PC-3 (cell line): Measurements from ENCODE around the gene UCHL5. TPM values are rescaled to one million over a fixed set of nuclear protein-coding genes. Genes with fewer than 3 reads are reported as not detected.

Experiments used
- ATAC-seq: fragments of 200-7000 bp; cut with Tn5 transposase; 2 replicates; pipeline ENCODE4 v1.9.1; 2020; ENCODE audit warnings: mild to moderate bottlenecking, moderate library complexity
- BruUV-seq: library from RNA; stranded (reverse); fragments of 400-500 nt; replicated peaks from 2 replicates; lab custom pipeline; 2021; lab: Mats Ljungman, UMichigan
- CTCF ChIA-PET: fragments of 300-600 bp; sonication (Branson Sonifier 250); formaldehyde crosslinking; loops from one replicate; lab custom pipeline; 2022; ENCODE audit warnings: antibody characterized with exemption; lab: Charles Lee
- POLR2A ChIA-PET: fragments of 300-600 bp; sonication (Branson Sonifier 250); formaldehyde crosslinking; loops from one replicate; lab custom pipeline; 2022; ENCODE audit warnings: antibody characterized with exemption; ENCODE audit not compliant: unreplicated experiment; lab: Charles Lee
- DNase-seq: peaks from one replicate; pipeline ENCODE4 v3.0.0-alpha.2; 2015
- H2AFZ ChIP-seq: fragments of 300-600 bp; sonication (generic); 2 replicates; pipeline ENCODE4 v1.6.0; 2016; ENCODE audit warnings: antibody characterized with exemption, low read length
- H3F3A ChIP-seq: fragments of 300-600 bp; sonication (generic); one replicate; pipeline ENCODE4 v1.6.0; 2017; ENCODE audit warnings: antibody characterized with exemption, low read length, control low read depth, mild to moderate bottlenecking; ENCODE audit not compliant: unreplicated experiment
- H3K27ac ChIP-seq: fragments of 300-600 bp; sonication (generic); 2 replicates; pipeline ENCODE4 v1.5.1; 2016; ENCODE audit warnings: mild to moderate bottlenecking, low read length
- H3K27me3 ChIP-seq: fragments of 300-600 bp; sonication (generic); 2 replicates; pipeline ENCODE4 v1.6.1; 2016; ENCODE audit warnings: low read length, mixed read lengths
- H3K36me3 ChIP-seq: fragments of 300-600 bp; sonication (generic); 2 replicates; pipeline ENCODE4 v1.6.1; 2016; ENCODE audit warnings: low read depth, mixed run types, low read length, mixed read lengths
- H3K4me1 ChIP-seq: fragments of 300-600 bp; sonication (generic); 2 replicates; pipeline ENCODE4 v1.5.1; 2016; ENCODE audit warnings: low read length; ENCODE audit not compliant: insufficient read depth
- H3K4me2 ChIP-seq: fragments of 300-600 bp; sonication (generic); 2 replicates; pipeline ENCODE4 v1.6.0; 2016; ENCODE audit warnings: low read length
- H3K4me3 ChIP-seq: fragments of 300-600 bp; sonication (generic); 2 replicates; pipeline ENCODE4 v1.5.1; 2016; ENCODE audit warnings: mild to moderate bottlenecking, low read length, mixed read lengths
- H3K79me2 ChIP-seq: fragments of 300-600 bp; sonication (generic); 2 replicates; pipeline ENCODE4 v1.6.1; 2017; ENCODE audit warnings: low read length, mixed read lengths
- H3K9ac ChIP-seq: fragments of 300-600 bp; sonication (generic); 2 replicates; pipeline ENCODE4 v1.6.0; 2016; ENCODE audit warnings: mild to moderate bottlenecking, low read length
- H3K9me2 ChIP-seq: fragments of 300-600 bp; sonication (generic); replicated peaks from 2 replicates; pipeline ENCODE4 v1.6.1; 2016; ENCODE audit warnings: mixed run types, low read length, mixed read lengths
- H3K9me3 ChIP-seq: fragments of 300-600 bp; sonication (generic); 2 replicates; pipeline ENCODE4 v1.6.1; 2016; ENCODE audit warnings: low read length, mixed read lengths
- H4K20me1 ChIP-seq: fragments of 300-600 bp; sonication (generic); 2 replicates; pipeline ENCODE4 v1.6.1; 2016; ENCODE audit warnings: low read length, mixed read lengths
- CTCF ChIP-seq: fragments of 300-600 bp; sonication (generic); conservative IDR thresholded peaks from 2 replicates; pipeline ENCODE4 v1.5.1; 2017; ENCODE audit warnings: antibody characterized with exemption, low read depth, mild to moderate bottlenecking, low read length
- EZH2 ChIP-seq: fragments of 300-600 bp; sonication (generic); IDR thresholded peaks from one replicate; pipeline ENCODE4 v1.6.1; 2017; ENCODE audit warnings: antibody characterized with exemption, mild to moderate bottlenecking, low read length; ENCODE audit not compliant: unreplicated experiment
- EZH2phosphoT487 ChIP-seq: fragments of 300-600 bp; sonication (generic); IDR thresholded peaks from 2 replicates; pipeline ENCODE4 v1.6.1; 2018; ENCODE audit warnings: mild to moderate bottlenecking, antibody characterized with exemption, low read length, borderline replicate concordance
- intact Hi-C: fragments of 100-400 bp; cut with micrococcal nuclease; formaldehyde crosslinking; loops from 2 replicates; pipeline ENCODE4 v1.9.0; 2023
- total RNA-seq: library from RNA; depleted of rRNA; stranded (reverse); fragments of >200 nt; gene quantifications from 2 replicates; pipeline ENCODE4 v1.2.3, GENCODE V29; 2014

Gene UCHL5
- total RNA-seq, 1 experiment from 2014 or later = 31.3 TPM

GRCh38 chr1:192974701-192975100 is 84.5 kb downstream of the UCHL5 start:
- no peaks in the 10 kb centered on the region for H3F3A ChIP-seq
- ChIA-PET POLR2A (no interaction called here), CTCF (no interaction called here)
- ATAC-seq = peak; percentile 35
- H3K36me3 ChIP-seq = no peaks in the 10 kb centered on the region
- H3K79me2 ChIP-seq = no peaks in the 10 kb centered on the region
- intact Hi-C loops = no loop called here
- no peak overlapping the region for H3K4me3 ChIP-seq
- no TSS peak for BruUV-seq
- no peaks in the 10 kb centered on the region for H3K9me2 ChIP-seq
- no peak overlapping the region for H3K9ac ChIP-seq
- H3K27ac ChIP-seq = no peak overlapping the region
- no peak overlapping the region for H3K4me2 ChIP-seq
- no peaks in the 10 kb centered on the region for H4K20me1 ChIP-seq
- TF ChIP-seq EZH2 = no peak
- no peak for TF ChIP-seq EZH2phosphoT487
- TF ChIP-seq CTCF = no peak
- no peaks in the 10 kb centered on the region for H3K27me3 ChIP-seq
- peaks cover 5% of the 10 kb centered on the region; the same call in 1 of the 2 replicates for H3K4me1 ChIP-seq
- H3K9me3 ChIP-seq = no peaks in the 10 kb centered on the region
- DNase-seq = no peak
- H2AFZ ChIP-seq = no peak overlapping the region

DNA sequence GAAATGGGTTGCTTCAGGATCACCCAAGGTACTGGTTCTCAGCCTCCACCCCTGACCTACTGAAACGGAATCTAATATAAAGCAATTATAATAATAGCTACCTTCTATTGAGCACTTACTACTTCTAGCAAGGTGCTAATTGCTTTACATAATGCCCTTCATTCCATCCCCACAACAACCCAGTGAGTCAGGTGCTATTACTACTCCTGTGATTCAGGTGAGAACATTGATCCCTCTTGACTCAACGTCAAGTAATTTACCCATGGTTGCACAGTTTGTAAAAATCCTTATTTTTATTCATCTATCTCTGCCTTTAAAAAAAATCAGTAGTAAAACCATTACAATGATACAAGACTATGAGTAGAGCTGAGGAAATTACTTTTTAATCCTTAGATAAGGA is 85.2 kb downstream of the UCHL5 start:
- ATAC-seq (no peak), DNase-seq (no peak)
- intact Hi-C loops = loop anchor here (2.0 kb wide), 1 partner anchor 69 kb away; no protein-coding TSS in a partner anchor
- Histone ChIP-seq H3K79me2 (no peaks in the 10 kb centered on the region), H3K27ac (no peak overlapping the region), H4K20me1 (no peaks in the 10 kb centered on the region), H3K36me3 (no peaks in the 10 kb centered on the region), H2AFZ (no peak overlapping the region), H3K9me3 (no peaks in the 10 kb centered on the region), H3K27me3 (no peaks in the 10 kb centered on the region), H3K9me2 (no peaks in the 10 kb centered on the region), H3K4me2 (no peak overlapping the region), H3K9ac (no peak overlapping the region), H3F3A (no peaks in the 10 kb centered on the region), H3K4me1 (peaks cover 5% of the 10 kb centered on the region; the same call in 1 of the 2 replicates), H3K4me3 (no peak overlapping the region)
- CTCF ChIA-PET = no interaction called here
- TF ChIP-seq CTCF = no peak
- no peak for TF ChIP-seq EZH2phosphoT487
- TF ChIP-seq EZH2 = no peak
- POLR2A ChIA-PET = no interaction called here
- no TSS peak for BruUV-seq

GRCh38 chr1:192973202-192973601 is 86.0 kb downstream of the UCHL5 start:
- no peaks in the 10 kb centered on the region for H3K9me3 ChIP-seq
- intact Hi-C loops = loop anchor here (2.0 kb wide), 1 partner anchor 68 kb away; no protein-coding TSS in a partner anchor
- no peaks in the 10 kb centered on the region for H3K36me3 ChIP-seq
- no peak overlapping the region for H3K27ac ChIP-seq
- no TSS peak for BruUV-seq
- no peak for DNase-seq
- H2AFZ ChIP-seq = no peak overlapping the region
- H4K20me1 ChIP-seq = no peaks in the 10 kb centered on the region
- no peak overlapping the region for H3K4me2 ChIP-seq
- ATAC-seq = no peak; the same call in 1 of the 2 replicates
- ChIA-PET POLR2A (no interaction called here), CTCF (no interaction called here)
- no peaks in the 10 kb centered on the region for H3K79me2 ChIP-seq
- no peak overlapping the region for H3K9ac ChIP-seq
- no peak for TF ChIP-seq CTCF
- no peak for TF ChIP-seq EZH2
- TF ChIP-seq EZH2phosphoT487 = no peak
- H3K9me2 ChIP-seq = no peaks in the 10 kb centered on the region
- H3K27me3 ChIP-seq = no peaks in the 10 kb centered on the region
- peaks cover 10% of the 10 kb centered on the region for H3K4me1 ChIP-seq
- no peaks in the 10 kb centered on the region for H3F3A ChIP-seq
- no peak overlapping the region for H3K4me3 ChIP-seq
